Measurements from ENCODE around the gene KCNH5.

The KCNH5 gene

DNA sequence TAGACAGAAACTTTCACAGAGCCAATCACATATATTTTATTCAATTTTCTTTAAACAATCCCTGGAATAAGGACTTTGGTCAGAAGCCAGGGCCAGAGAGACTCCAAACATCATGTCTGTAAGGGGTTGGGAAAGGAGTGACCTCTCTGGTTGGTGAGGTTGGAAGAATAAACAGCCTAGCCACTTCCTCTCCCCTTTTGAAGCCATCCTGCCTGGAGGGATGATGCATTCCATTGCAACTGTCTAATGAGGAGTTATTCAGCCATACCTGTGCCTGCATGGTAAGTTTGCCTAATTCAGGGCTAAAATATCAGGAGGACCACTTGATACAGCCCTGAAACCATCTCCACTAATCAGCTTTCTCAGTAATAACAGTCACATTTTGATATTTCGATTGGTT is 299.8 kb downstream of the KCNH5 start:
- DNase-seq (ENCODE audit: low read depth in 1 of 2, low spot score in 1 of 2): no peak

DNA sequence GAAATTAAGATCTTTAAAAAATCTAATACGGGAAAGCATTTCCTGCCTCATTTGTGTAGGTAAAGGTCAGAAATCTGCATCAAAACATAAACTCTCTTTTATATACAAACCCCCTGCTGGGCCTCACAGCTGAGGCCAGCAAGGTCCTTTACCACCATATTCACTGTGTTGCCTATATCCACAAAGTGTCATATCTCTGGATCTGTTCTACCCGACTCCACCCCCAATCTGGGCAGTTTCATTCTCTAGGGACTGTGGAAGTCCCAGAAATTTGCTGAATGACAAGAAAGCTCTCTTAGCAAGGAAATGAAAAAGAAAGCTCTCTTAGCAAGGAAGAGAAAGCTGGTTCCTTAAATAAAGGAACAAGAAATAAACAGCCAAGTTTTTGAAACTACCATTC is 301.7 kb downstream of the KCNH5 start:
- DNase-seq (ENCODE audit: low read depth in 1 of 2, low spot score in 1 of 2): no peak

DNA sequence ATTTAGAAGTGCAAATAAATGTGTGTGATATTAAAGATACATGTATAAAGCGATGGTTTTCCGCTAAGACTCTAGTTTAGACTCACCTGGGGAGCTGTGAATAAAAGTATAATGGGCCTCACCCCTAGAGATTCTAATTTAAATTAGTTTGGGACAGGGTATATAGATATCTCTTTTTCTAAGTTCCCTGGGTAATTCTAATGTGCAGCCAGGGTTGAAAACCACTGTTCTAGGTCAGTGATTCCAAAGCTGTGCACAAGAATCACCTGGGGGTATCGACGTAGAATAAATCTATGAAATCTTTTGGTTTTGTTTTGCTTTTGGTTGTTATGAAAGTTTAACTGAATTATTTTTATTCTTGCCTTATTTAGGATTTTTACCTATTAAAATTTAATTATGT is 302.1 kb downstream of the KCNH5 start:
- no peak for DNase-seq (ENCODE audit: low read depth in 1 of 2, low spot score in 1 of 2)

DNA sequence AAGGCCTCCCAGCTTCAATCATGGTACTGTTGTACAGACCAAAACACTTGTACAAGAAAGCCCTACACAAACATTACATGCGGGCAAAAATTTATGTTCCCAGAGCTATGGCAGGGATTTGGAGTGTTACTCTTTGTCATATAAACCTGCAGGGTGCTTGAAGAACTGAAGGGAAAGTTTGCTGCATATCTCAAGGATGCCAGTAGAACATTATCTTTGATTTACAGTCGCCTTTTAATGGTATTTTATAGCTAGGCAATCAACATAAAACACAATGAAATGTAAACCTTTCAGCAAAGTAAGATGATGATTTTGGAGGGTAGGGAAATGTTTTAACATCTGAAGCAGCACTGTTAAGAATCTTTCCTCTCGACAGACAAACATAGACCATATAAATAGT is 305.6 kb downstream of the KCNH5 start:
- no peak for DNase-seq (ENCODE audit: low read depth in 1 of 2, low spot score in 1 of 2)

DNA sequence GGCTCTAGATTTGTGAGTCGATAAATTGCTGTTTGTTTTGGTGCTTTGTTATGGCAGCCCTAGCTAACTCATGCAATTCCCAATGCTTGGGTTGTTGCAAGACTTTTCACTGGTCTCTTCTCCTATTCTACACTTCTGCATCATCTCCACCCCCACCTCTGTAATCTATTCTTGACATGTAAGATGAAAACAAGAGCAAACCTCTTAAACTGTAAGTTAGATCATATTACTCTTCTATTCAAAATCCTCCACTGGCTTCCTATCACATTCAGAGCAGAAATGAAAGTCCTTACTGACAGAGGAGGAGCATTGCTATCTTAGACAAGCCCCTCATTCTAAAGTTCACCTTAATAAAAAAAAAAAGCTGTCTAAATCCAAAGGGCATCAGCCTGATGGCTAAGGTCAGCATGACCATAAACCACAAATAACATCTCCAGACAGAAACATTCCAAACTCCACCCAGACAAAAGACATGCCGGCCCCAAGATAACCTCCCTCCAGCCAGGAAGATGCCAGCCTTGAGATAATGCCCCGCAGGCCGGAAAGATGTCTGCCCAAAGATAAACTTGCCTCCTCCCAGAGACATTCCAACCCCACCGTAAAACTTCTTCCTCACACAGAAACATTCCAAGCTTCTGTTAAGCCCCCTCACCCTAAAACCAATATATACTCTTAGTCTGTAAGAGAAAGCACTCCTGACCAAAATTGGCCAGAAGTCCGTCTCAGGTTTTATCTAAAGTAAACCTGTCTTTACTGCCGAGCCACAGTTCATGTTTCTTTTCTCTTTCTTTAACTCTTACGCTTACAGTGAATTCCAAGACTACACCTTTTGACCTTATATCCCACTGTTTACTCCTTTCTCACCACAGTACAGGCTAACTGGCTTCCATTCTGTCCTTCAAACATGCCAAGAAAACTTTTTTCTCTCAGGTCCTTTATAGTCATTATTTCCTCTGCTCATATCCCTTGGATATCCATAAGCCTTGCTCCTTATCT is 308.9 kb downstream of the KCNH5 start:
- DNase-seq (ENCODE audit: low read depth in 1 of 2, low spot score in 1 of 2): no peak

DNA sequence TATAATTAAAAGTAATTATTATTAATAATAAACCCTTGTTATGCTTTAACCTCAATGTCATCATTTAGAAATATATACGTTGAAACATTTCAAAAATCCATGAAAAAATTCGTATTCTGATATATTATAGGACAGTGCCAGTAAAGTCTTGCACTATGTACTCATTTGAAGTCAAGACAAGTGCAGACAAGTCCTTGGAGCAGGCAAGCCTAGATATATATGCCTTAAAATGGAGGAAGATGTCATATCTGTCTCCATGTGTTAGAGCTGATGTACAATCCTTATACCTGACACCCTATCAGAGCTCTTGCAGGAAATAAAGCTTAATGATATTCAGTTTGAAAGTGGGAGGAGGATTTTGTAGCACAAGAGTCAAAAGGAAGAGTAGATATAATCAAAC is 310.4 kb downstream of the KCNH5 start:
- no peak for DNase-seq (ENCODE audit: low read depth in 1 of 2, low spot score in 1 of 2)

DNA sequence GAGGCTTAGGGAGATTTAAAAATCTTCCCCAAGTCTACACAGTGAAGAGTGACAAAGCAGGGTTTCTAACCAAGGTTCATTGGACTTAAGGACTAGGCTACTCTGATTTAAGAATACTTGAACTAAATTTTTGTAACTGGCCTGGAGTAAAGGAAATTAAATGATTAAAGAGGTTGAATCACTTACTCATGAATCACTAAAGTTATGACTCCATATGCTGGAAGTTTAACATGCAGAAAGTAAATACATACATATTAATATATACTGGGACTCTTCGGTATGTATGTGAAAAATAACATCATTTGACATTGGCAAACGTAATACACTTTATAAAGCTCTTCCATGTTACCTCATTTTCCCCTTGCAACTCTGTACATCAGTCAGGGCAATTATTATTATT is 322.9 kb downstream of the KCNH5 start:
- DNase-seq (ENCODE audit: low read depth in 1 of 2, low spot score in 1 of 2): no peak

DNA sequence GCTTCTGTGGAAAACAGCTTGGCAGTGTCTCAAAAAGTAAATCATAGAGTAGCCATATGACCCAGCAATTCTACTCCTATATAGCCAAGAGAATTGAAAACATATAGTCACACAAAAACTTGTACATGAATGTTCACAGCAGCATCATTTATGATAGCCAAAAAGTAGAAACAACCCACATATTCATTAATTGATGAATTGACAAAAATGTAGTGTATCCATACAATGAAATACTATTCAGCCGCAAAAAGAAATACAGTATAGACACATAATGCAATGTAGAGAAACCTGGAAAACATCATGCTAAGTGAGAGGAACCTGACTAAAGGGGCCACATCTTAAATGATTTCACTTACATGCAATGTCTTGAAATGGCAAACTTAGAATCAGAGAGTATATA is 326.6 kb downstream of the KCNH5 start:
- no peak for DNase-seq (ENCODE audit: low read depth in 1 of 2, low spot score in 1 of 2)

DNA sequence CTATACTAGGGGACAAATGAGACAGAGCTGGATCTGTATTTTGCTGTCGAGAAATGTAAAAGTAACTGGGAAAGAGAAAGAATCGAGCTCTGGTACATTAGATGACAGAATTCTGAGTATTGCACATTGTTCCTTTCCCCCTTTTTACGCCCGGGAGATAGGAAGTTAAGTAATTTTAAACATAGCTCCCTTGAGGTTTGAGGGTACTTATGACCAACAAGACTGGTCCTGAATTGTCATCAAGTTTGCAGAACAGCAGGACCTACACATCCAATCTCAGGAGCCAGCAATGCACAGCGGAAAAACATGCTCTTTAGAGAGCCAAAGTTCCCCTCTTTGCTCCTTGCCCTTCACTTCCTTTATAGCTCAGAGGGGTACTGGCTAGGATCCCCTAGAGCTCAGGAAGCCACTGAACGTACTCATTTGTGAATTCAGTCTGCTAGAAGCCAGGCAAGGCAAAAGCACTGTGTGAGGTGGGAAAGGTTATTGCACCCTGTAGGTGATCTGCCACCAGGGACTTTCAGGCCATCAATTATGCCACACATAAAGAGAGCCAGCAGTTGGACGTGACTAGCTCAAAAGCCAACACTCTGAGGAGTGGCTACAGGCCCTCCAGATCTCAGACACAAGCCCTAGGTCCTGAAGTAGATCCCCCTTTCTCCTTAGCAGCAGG is 333.8 kb downstream of the KCNH5 start:
- DNase-seq (ENCODE audit: low read depth in 1 of 2, low spot score in 1 of 2): no peak

DNA sequence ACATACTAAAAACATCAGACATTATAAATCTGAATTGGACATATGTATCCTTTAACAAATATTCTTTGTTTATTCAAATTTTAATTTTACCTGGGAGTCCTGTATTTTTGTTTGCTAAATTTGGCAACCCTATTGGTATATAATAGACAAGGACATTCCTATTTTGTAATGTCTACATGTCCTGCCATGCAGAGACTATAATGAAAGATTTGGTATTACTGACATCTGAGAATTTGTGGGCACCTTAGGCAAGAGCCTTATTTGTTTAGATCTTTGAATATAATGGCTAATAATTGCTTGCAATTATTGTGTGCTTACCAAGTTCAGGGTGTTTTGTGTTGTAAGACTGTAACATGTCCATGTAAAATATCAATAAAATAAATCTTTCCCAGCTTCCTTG is 334.4 kb downstream of the KCNH5 start:
- DNase-seq (ENCODE audit: low read depth in 1 of 2, low spot score in 1 of 2): no peak

DNA sequence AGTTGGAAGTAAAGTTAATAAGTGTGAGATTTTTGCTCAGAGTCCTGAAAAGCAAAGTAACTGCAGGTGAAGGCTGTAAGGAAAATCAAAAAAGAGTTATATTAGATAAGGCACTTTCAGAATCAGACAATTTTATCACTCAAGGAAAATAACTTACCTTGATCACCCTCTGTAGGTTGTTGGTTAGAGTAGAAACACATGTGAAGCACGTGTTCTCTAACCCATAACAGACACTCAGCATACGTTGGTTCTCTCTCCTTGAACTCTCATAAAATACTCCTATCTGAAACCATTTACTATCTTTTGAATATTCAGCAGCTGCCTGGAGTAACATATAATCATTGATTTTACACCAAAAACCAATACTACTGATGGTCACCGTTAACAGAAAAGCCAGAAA is 335.5 kb downstream of the KCNH5 start:
- DNase-seq (ENCODE audit: low read depth in 1 of 2, low spot score in 1 of 2): no peak

DNA sequence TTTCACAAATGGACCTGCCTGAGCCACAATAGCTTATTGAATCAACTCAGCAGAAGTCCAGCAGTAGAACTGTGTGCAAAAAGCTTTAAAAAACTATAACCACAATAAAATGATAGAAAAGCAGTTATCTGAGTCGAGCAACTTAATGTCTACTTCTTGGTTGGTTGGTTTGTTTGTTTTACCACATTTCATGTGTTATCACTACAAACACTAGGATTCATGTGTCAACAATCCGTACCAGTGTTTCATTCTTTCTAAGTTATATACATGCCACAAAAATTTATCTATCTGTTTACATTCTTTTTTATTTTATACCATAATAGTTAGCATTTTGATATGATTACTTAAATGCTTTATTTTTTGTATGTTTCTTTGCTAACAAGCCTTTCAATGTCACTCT is 339.0 kb downstream of the KCNH5 start:
- DNase-seq (ENCODE audit: low read depth in 1 of 2, low spot score in 1 of 2): no peak

DNA sequence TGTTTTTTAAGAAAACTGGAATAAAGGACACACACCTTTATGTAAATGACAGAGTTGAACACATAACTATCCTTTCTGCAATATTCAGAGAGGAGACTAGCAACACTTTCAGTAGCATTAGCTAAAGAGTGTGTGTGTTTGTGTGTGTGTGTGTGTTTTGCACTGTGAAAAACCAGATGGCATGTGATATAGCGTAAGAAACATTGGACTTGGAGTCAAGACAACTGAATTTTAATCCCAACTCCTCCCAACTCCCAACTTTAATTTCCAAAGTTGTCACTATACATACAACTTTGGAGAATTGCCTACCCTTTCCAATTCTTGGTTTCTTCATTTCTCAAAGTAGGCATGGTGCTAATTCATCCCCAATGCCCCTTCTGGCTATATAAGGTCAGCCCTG is 347.8 kb downstream of the KCNH5 start:
- DNase-seq (ENCODE audit: low read depth in 1 of 2, low spot score in 1 of 2): no peak

DNA sequence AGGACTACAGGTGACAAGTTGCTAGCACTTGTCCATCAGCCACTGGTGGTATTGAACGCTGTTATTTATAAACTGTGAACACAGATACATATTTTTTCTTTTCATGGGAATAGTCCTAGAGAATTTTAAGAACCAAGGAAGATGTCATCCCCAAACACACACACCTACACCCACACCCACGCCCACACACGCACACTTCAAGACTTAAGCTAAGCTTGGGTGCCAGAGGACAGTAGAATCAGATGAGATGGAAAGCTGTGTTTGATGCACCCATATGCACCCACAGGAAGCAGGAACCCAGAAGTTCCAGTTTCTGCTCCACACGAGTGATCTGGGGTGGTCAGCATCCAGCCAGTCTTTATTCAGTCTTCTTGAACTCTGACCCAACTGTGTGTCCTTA is 348.3 kb downstream of the KCNH5 start:
- DNase-seq (ENCODE audit: low read depth in 1 of 2, low spot score in 1 of 2): no peak

DNA sequence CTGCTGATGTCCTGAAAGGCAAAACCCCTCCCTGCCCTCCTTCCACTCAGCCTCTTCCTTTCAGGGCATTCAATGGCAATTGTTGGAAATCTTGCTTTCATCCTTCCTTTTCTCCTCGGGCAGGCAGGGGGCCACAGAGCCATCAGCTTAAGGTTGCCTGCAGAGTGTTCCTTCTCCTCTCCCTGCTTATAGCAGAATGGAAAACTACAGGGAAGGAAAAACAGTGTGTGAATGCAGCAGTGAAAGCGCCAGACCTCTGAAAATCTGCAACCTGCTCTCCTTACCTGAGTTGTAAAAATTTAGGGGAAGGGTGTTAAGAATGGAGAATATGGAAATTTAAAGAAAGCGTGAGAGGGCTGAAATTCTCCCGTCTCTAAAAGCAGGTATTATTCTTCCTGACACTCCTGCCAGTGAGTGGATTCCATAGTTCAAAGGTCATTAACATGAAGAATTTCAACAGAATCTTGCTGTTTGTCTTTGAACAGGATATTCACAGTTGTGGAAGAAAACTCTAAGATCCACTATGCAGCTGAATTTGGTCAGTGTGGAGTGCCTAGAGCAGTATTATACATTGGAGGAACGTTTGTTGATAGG is 348.8 kb downstream of the KCNH5 start:
- DNase-seq (ENCODE audit: low read depth in 1 of 2, low spot score in 1 of 2): no peak

DNA sequence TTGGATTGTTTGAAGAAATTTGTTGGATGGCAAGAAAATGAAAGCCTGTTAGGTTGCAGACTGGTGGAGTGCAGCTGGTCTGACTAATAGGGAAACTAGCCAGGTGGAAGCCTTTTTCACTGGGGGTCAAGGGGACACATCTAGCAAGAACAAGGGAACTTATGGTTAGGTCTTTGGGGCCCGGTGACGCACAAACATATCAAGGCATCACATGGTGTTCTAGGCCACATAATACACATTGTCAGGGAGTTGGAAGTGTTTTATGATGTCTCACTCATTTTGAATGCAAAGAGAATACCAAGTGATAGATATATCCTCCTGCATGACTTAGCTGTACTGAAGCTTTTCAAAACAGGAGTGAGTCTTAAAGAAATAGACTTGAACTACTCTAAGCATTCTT is 351.2 kb downstream of the KCNH5 start:
- DNase-seq (ENCODE audit: low read depth in 1 of 2, low spot score in 1 of 2): no peak

DNA sequence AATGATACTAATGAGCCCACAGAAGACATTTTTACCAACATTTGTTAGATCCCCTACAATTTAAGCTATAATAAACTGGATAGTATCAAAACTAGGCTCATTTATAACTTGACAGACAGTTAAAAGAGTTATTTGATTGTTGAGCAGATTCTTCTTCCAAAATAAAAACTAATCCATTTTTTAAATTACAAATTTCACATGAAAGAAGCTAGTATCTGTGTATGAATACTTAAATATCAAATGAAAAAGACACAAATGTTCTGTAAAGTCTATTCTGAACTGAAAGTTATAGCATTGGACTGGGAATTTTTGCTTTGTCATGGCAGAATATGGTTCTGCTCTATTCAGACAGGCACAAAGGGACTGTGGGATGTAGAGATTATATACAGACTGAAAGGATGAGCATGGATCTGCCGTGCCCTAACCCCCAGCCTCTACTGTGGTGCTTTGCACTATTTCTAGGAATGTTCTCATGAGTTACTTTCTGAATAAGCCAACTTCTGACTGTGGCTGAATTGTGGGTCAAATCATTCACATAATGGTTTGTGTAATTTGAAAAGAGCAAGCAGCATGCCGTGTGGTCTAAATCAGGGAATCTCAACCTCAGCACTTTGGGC is 352.7 kb downstream of the KCNH5 start:
- DNase-seq (ENCODE audit: low read depth in 1 of 2, low spot score in 1 of 2): no peak

DNA sequence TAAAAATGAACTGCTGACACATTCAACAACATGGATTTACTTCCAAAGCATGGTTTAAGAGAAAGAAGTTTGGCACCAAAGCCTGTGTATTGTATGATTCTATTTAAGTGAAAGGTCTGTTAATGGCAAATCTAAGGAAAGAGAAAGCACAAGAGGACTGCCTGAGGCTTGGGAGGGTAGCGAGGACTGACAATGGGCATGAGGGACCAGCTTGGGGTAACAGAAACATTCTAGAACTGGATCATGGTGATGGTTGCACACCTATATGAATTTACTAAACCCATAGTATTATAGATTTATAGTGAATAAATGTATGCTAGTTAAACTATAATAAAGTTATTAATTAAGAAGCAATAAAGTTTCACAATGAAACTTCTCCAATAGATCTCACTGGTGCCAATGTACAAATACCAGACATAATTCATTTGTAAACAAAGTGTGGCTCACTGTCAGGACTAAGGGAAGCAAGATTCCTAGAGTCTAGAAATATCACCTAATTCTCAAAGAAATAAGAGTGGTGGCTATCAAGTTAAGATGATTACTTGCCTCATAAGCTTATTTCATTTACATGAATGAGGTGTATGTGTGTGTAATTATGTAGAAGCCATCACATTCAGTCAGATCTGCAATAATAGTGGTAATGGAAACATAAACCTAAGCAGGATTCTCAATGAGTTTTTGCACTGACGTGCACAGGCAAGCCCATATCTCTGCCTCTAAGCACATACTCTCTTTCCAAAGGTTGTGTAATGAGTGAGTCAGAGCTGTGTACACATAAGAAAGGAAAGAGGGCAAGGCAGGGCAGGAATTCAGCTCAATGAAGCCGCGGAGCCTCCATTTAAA is 353.4 kb downstream of the KCNH5 start:
- DNase-seq (ENCODE audit: low read depth in 1 of 2, low spot score in 1 of 2): no peak

DNA sequence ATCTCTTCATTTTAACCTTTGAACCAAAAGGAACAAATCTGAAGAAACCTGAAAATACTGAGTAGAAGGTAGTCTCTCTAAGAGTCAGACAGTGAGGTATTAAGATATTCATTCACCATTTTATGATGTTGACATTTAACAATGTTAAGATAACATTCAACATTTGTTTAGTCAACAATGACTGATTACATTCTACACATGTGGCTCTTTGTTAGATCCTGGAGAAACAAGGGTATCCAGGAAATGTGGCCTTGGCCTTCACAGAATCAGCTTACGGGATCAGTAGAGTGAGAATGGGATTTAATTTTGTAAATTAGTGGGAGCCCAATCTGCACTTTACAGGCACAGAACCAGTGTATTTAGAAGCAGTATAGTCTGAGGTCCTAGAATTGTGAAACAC is 355.5 kb downstream of the KCNH5 start:
- no peak for DNase-seq (ENCODE audit: low read depth in 1 of 2, low spot score in 1 of 2)

DNA sequence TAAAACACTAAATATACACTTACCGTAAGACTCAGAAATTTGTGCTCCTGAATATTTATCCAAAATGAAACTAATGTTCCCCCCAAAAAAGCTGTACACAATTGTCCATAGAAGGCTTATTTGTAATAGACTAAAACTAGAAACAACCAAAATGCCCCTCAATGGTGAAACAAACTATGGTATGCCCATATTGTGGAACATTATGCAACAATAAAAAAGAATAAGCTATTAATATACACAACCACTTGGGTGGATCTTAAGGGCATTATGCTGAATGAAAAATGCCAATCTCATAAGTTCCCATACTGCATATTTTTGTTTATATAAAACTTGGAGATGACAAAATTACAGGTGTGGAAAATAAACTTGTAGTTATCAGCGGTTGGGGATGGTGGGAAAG is 357.4 kb downstream of the KCNH5 start:
- no peak for DNase-seq (ENCODE audit: low read depth in 1 of 2, low spot score in 1 of 2)

DNA sequence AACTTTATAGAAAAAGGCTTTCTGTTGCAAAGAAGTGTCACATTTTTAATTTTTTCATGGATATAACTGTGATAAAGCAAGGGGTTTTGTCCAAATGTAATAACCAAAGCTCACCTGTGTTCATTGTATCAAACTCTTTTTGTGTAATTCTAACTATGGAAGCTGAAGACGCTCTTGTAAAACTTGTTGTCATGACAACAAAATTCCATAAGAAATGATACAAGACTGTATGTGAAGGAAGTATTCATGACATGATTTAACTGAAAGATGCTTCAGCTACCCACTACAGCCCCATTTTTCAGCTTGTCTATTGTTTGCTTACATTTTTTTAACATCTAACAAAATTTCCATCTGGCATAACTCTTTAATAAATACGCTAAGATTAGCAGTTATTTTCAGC is 360.9 kb downstream of the KCNH5 start:
- DNase-seq (ENCODE audit: low read depth in 1 of 2, low spot score in 1 of 2): no peak

Measured in activated CD4-positive, alpha-beta T cell treated with anti-CD3 and anti-CD28 coated beads, Interleukin-2, amount 50 U/mL, for 24 hours (primary cell).